Activated CD8-positive, alpha-beta T cell treated with anti-CD3 and anti-CD28 coated beads for 36 hours (primary cell): Measurements from ENCODE around the gene LRRC31. TPM values are rescaled to one million over a fixed set of nuclear protein-coding genes. Genes with fewer than 3 reads are reported as not detected.

Experiments
- ATAC-seq: fragments of 200-7000 bp; cut with Tn5 transposase; one replicate; pipeline ENCODE4 v1.10.0; 2021; ENCODE audit warnings: mild to moderate bottlenecking, moderate library complexity
- CTCF ChIA-PET: fragments of 350-600 bp; sonication (Branson Sonifier 250); formaldehyde crosslinking; loops from one replicate; lab custom pipeline; 2021; ENCODE audit warnings: antibody characterized with exemption; lab: Charles Lee
- POLR2A ChIA-PET: fragments of 350-600 bp; sonication (Branson Sonifier 250); formaldehyde crosslinking; loops from one replicate; lab custom pipeline; 2021; ENCODE audit warnings: antibody characterized with exemption; lab: Charles Lee
- DNase-seq: peaks from one replicate; pipeline ENCODE4 v3.0.0-alpha.2; 2020
- H3K27ac Mint-ChIP-seq: one replicate; pipeline ENCODE4 v1.8.0; 2021; ENCODE audit warnings: mild to moderate bottlenecking, mixed read lengths
- H3K27me3 Mint-ChIP-seq: one replicate; pipeline ENCODE4 v1.8.0; 2021; ENCODE audit warnings: mixed read lengths
- H3K36me3 Mint-ChIP-seq: one replicate; pipeline ENCODE4 v1.8.0; 2021; ENCODE audit warnings: low read depth, mixed read lengths
- H3K4me1 Mint-ChIP-seq: one replicate; pipeline ENCODE4 v1.8.0; 2021; ENCODE audit warnings: low read depth, mixed read lengths
- H3K4me3 Mint-ChIP-seq: one replicate; pipeline ENCODE4 v1.8.0; 2021; ENCODE audit warnings: mild to moderate bottlenecking, moderate library complexity, mixed read lengths
- H3K9me3 Mint-ChIP-seq: one replicate; pipeline ENCODE4 v1.8.0; 2021; ENCODE audit warnings: mixed read lengths
- CTCF ChIP-seq: fragments of 200-600 bp; IDR thresholded peaks from one replicate; pipeline ENCODE4 v1.8.0; 2022; ENCODE audit warnings: antibody characterized with exemption, mild to moderate bottlenecking
- intact Hi-C: fragments of 100-400 bp; cut with micrococcal nuclease; formaldehyde crosslinking; loops from one replicate; pipeline ENCODE4 v1.10.0; 2022
- total RNA-seq, 2 experiments: library from RNA; stranded (reverse); gene quantifications; one replicate each; pipeline ENCODE4 v1.2.3, GENCODE V29; 2021

LRRC31 gene
- total RNA-seq, 2 experiments from 2014 or later = not detected

GRCh38 chr3:169865176-169865767 is 4.5 kb downstream of the LRRC31 start:
- peak overlapping the region; percentile 46 for H3K27ac Mint-ChIP-seq
- POLR2A ChIA-PET = no interaction called here

GRCh38 chr3:169864270-169864669 is 5.5 kb downstream of the LRRC31 start:
- no peaks in the 10 kb centered on the region for H3K9me3 Mint-ChIP-seq
- no peak overlapping the region for H3K27ac Mint-ChIP-seq
- no peaks in the 10 kb centered on the region for H3K36me3 Mint-ChIP-seq

More at GRCh38 chr3:169865176-169865767, 4.5 kb downstream of the LRRC31 start:
- Mint-ChIP-seq H3K36me3 (no peaks in the 10 kb centered on the region), H3K4me3 (no peak overlapping the region), H3K9me3 (no peaks in the 10 kb centered on the region), H3K27me3 (peaks cover 6% of the 10 kb centered on the region), H3K4me1 (peaks cover 23% of the 10 kb centered on the region)
- intact Hi-C loops = loop anchor here (10.0 kb wide), 1 partner anchor 190 kb away; no protein-coding TSS in a partner anchor
- CTCF ChIA-PET = interaction anchor here (0.7 to 2.3 kb wide), 3 partner anchors 102 to 188 kb away, joined by 3 to 12 read pairs (median 3); no protein-coding TSS in a partner anchor
- ATAC-seq (peak; percentile 87), DNase-seq (peak; percentile 64)
- no peak for TF ChIP-seq CTCF

GRCh38 chr3:169863458-169863899 is 6.3 kb downstream of the LRRC31 start:
- peaks cover 19% of the 10 kb centered on the region for H3K4me1 Mint-ChIP-seq
- POLR2A ChIA-PET = no interaction called here
- no peaks in the 10 kb centered on the region for H3K36me3 Mint-ChIP-seq
- H3K27me3 Mint-ChIP-seq = peaks cover 6% of the 10 kb centered on the region
- TF ChIP-seq CTCF = peak; percentile 95
- no peak overlapping the region for H3K4me3 Mint-ChIP-seq
- intact Hi-C loops = loop anchor here (5.0 to 10.0 kb wide), 2 partner anchors 104 to 191 kb away; partner anchors contain the start of gene SEC62
- CTCF ChIA-PET = interaction anchor here (0.7 to 2.9 kb wide), 17 partner anchors 13 to 190 kb away, joined by 3 to 16 read pairs (median 3); partner anchors contain the start of genes SEC62 and TERC
- ATAC-seq (peak; percentile 56), DNase-seq (peak; percentile 78)
- no peaks in the 10 kb centered on the region for H3K9me3 Mint-ChIP-seq
- H3K27ac Mint-ChIP-seq = no peak overlapping the region

More at GRCh38 chr3:169864270-169864669, 5.5 kb downstream of the LRRC31 start:
- H3K27me3 Mint-ChIP-seq = peaks cover 6% of the 10 kb centered on the region
- DNase-seq (no peak), ATAC-seq (no peak)
- TF ChIP-seq CTCF = no peak
- CTCF ChIA-PET = interaction anchor here (0.9 to 2.9 kb wide), 3 partner anchors 102 to 189 kb away, joined by 3 to 14 read pairs (median 12); partner anchors contain the start of gene SEC62
- H3K4me1 Mint-ChIP-seq = peaks cover 19% of the 10 kb centered on the region
- POLR2A ChIA-PET = no interaction called here
- intact Hi-C loops = loop anchor here (5.0 to 10.0 kb wide), 2 partner anchors 103 to 191 kb away; partner anchors contain the start of gene SEC62
- no peak overlapping the region for H3K4me3 Mint-ChIP-seq

GRCh38 chr3:169861871-169862270 is 7.9 kb downstream of the LRRC31 start:
- TF ChIP-seq CTCF = no peak
- ChIA-PET POLR2A (no interaction called here), CTCF (interaction anchor here (0.6 to 2.9 kb wide), 8 partner anchors 10 to 552 kb away, joined by 3 to 16 read pairs (median 6); partner anchors contain the start of genes SEC62 and TERC)
- no peaks in the 10 kb centered on the region for H3K9me3 Mint-ChIP-seq
- intact Hi-C loops = loop anchor here (5.0 to 10.0 kb wide), 2 partner anchors 105 to 193 kb away; partner anchors contain the start of gene SEC62
- ATAC-seq = no peak
- H3K4me1 Mint-ChIP-seq = peaks cover 19% of the 10 kb centered on the region
- no peak overlapping the region for H3K27ac Mint-ChIP-seq
- peaks cover 12% of the 10 kb centered on the region for H3K27me3 Mint-ChIP-seq
- no peak for DNase-seq
- H3K4me3 Mint-ChIP-seq = no peak overlapping the region
- no peaks in the 10 kb centered on the region for H3K36me3 Mint-ChIP-seq

- DNase-seq (no peak), ATAC-seq (no peak)
- POLR2A ChIA-PET = interaction anchor here (1.0 kb wide), 1 partner anchor 31 kb away, joined by 3 read pairs; no protein-coding TSS in a partner anchor
- Mint-ChIP-seq H3K27me3 (peaks cover 16% of the 10 kb centered on the region), H3K4me3 (no peak overlapping the region), H3K36me3 (no peaks in the 10 kb centered on the region), H3K4me1 (no peaks in the 10 kb centered on the region), H3K9me3 (no peaks in the 10 kb centered on the region), H3K27ac (no peak overlapping the region)
- TF ChIP-seq CTCF = no peak
- CTCF ChIA-PET = no interaction called here
- intact Hi-C loops = no loop called here
Measured at GRCh38 chr3:169857811-169858210, 11.9 kb downstream of the LRRC31 start.
